ENCODE data around the gene SLC25A46. TPM values are rescaled to one million over a fixed set of nuclear protein-coding genes. Genes with fewer than 3 reads are reported as not detected.

SLC25A46 gene
- total RNA-seq, 2 donors from 2014 or later, result 46.2 to 47.4 TPM

- Histone ChIP-seq H3K4me3 (no peak overlapping the region), H3K4me1 (ENCODE audit: control insufficient read depth in 1 of 2, low read depth in 2 of 2) (no peaks in the 10 kb centered on the region), H3K27me3 (replicated peaks; ENCODE audit: insufficient read depth) (no peaks in the 10 kb centered on the region), H3K9me3 (peaks cover 5% of the 10 kb centered on the region), H3K27ac (no peak overlapping the region), H3K36me3 (no peaks in the 10 kb centered on the region)
- DNase-seq (ENCODE audit: low spot score) (no peak), ATAC-seq (ENCODE audit: insufficient number of reproducible peaks, low FRiP score, low read depth) (no peak)
- TF ChIP-seq CTCF (IDR thresholded peaks at IDR 0.05), result no peak
Observed at GRCh38 chr5:110803467-110804326, 64.9 kb downstream of the SLC25A46 start.

- no peaks in the 10 kb centered on the region for H3K36me3 ChIP-seq
- ATAC-seq (ENCODE audit: insufficient number of reproducible peaks, low FRiP score, low read depth) (no peak), DNase-seq (ENCODE audit: low spot score) (no peak)
- H3K9me3 ChIP-seq, result peaks cover 10% of the 10 kb centered on the region
- no peak overlapping the region for H3K4me3 ChIP-seq
- no peak overlapping the region for H3K27ac ChIP-seq
- no peaks in the 10 kb centered on the region for H3K4me1 ChIP-seq (ENCODE audit: control insufficient read depth in 1 of 2, low read depth in 2 of 2)
- TF ChIP-seq CTCF (IDR thresholded peaks at IDR 0.05), result no peak
- H3K27me3 ChIP-seq (replicated peaks; ENCODE audit: insufficient read depth), result no peaks in the 10 kb centered on the region
Observed at GRCh38 chr5:110807169-110807568, 68.4 kb downstream of the SLC25A46 start.

- Histone ChIP-seq H3K36me3 (no peaks in the 10 kb centered on the region), H3K27ac (no peak overlapping the region), H3K27me3 (replicated peaks; ENCODE audit: insufficient read depth) (no peaks in the 10 kb centered on the region), H3K9me3 (peaks cover 5% of the 10 kb centered on the region), H3K4me1 (ENCODE audit: control insufficient read depth in 1 of 2, low read depth in 2 of 2) (no peaks in the 10 kb centered on the region), H3K4me3 (no peak overlapping the region)
- DNase-seq (ENCODE audit: low spot score), result no peak
- TF ChIP-seq CTCF (IDR thresholded peaks at IDR 0.05), result no peak
- ATAC-seq (ENCODE audit: insufficient number of reproducible peaks, low FRiP score, low read depth), result no peak
Observed at GRCh38 chr5:110809006-110809405, 70.2 kb downstream of the SLC25A46 start.

Other genes starting within 250 kb of the SLC25A46 start
- gene TMEM232, start 12.3 kb upstream of the SLC25A46 start, total RNA-seq, result 10 to 100 TPM in 1 of 2 donors, not detected in 1; 13.3 TPM

Data from thoracic aorta (tissue), 2 donors.